Thymus (tissue), 11 donors: ENCODE data around the gene KLHL40. TPM values are rescaled to one million over a fixed set of nuclear protein-coding genes. Genes with fewer than 3 reads are reported as not detected.

ENCODE experiments used
- DNase-seq, 9 donors: peaks; one replicate each; pipeline ENCODE4 v3.0.0-alpha.2; 2013; ENCODE audit warnings: low spot score in 9 of 9, low read depth in 6 of 9, missing footprints in 1 of 9
- H3K27ac ChIP-seq, 2 donors: one replicate each; pipeline ENCODE4 v1.5.1; 2013; ENCODE audit warnings: control low read depth in 1 of 2, low read depth in 1 of 2, low read length in 1 of 2, mild to moderate bottlenecking in 1 of 2, moderate library complexity in 1 of 2
- H3K27me3 ChIP-seq, 2 donors: one replicate each; pipeline ENCODE4 v1.5.1; 2013; ENCODE audit warnings: low read length in 1 of 2; ENCODE audit not compliant: control insufficient read depth in 2 of 2, insufficient read depth in 1 of 2
- H3K36me3 ChIP-seq, 2 donors: one replicate each; pipeline ENCODE4 v1.5.1; 2013; ENCODE audit warnings: low read length in 1 of 2, mild to moderate bottlenecking in 1 of 2, moderate library complexity in 1 of 2; ENCODE audit not compliant: control insufficient read depth in 2 of 2, insufficient read depth in 2 of 2
- H3K4me1 ChIP-seq, 2 donors: one replicate each; pipeline ENCODE4 v1.5.1; 2013; ENCODE audit warnings: low read length in 2 of 2; ENCODE audit not compliant: control insufficient read depth in 2 of 2, insufficient read depth in 2 of 2
- H3K4me3 ChIP-seq, 2 donors: one replicate each; pipeline ENCODE4 v1.5.1; 2013; ENCODE audit warnings: low read length in 2 of 2, control low read depth in 1 of 2, mild to moderate bottlenecking in 1 of 2
- H3K9me3 ChIP-seq, 2 donors: one replicate each; pipeline ENCODE4 v1.5.1; 2013; ENCODE audit warnings: low read length in 1 of 2, mild to moderate bottlenecking in 1 of 2; ENCODE audit not compliant: control insufficient read depth in 2 of 2, insufficient read depth in 1 of 2
- WGBS: extraction: QIAGEN DNeasy Blood & Tissue Kit; methylation state at CpG from one replicate; pipeline ENCODE4 v1.1.7; 2013; 5-methylcytosine and 5-hydroxymethylcytosine counted together
- polyA plus RNA-seq: library from polyadenylated mRNA; stranded (reverse); fragments of 200-250 nt; gene quantifications from one replicate; pipeline ENCODE4 v1.2.3, GENCODE V29; 2013
- total RNA-seq: library from RNA; stranded (reverse); fragments of 120-200 nt; gene quantifications from one replicate; pipeline ENCODE4 v1.2.4, GENCODE V29; 2013
- donor health status: healthy.

KLHL40 gene
- total and polyA plus RNA-seq, 2 donors: 0.14 to 0.16 TPM

DNA sequence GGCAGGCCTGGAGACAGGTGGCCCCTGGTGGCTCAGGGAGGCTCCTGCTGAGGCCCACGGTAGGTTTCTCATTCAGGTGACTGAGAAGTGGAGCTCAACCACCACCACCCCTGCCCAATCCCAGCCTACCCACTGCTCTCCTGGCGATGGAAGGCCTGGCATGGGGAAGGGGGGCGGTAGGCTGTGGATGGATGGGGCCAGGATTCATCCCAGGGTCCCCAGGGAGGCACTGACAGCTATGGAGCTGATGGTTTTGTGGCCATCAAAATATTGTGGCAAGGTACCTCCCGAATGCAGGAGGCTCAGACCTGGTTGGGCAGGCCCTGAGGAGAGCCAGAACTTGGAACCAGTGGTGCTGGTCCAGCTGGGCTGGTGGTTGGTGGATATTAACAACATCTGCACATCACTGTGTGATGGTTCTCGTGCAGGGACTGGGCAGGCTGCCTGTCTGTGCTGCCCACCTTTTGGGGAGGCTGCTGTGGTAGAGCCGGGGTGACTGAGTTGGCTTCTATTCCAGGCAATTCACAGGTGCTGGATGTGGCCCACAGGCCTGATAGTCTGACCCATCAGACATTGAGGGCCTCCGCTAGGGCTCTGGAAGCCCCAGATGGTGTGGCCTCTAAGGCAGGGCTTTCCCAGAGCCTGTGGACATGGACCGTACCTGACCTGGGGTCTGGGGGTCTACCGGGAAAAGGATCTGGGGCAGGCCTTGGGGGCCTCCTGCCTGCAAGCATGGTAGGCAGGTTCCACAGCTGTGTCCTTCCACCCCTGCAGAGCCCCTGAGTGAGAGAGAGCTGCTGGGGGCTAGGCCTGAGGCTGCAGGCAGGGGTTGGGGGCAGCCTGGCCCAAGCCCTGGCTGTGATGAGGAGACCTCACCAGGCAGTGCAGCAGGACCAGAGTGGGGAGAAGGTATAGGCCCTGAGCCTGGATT is 28.4 kb upstream of the KLHL40 start:
- DNase-seq: no peak
- Histone ChIP-seq H3K36me3 (no peaks in the 10 kb centered on the region), H3K4me1 (peaks cover 3 to 17% of the 10 kb centered on the region in 2 donors), H3K9me3 (no peaks in the 10 kb centered on the region), H3K27ac (no peak overlapping the region), H3K27me3 (peaks cover 6 to 33% of the 10 kb centered on the region in 2 donors), H3K4me3 (no peak overlapping the region)
- 97% methylated on average over 9 of the region's 9 CpGs for WGBS

- DNase-seq: no peak
- Histone ChIP-seq H3K9me3 (no peaks in the 10 kb centered on the region), H3K36me3 (no peaks in the 10 kb centered on the region), H3K4me1 (peaks cover 3 to 11% of the 10 kb centered on the region in 2 donors), H3K4me3 (no peak overlapping the region), H3K27me3 (peaks cover 6 to 33% of the 10 kb centered on the region in 2 donors), H3K27ac (no peak overlapping the region)
- WGBS: 95% methylated on average over 4 of the region's 4 CpGs
Observed at GRCh38 chr3:42657675-42658074, 27.7 kb upstream of the KLHL40 start.

- WGBS: 97% methylated on average over 34 of the region's 34 CpGs
- H3K27ac ChIP-seq: no peak overlapping the region
- H3K36me3 ChIP-seq: no peaks in the 10 kb centered on the region
- H3K27me3 ChIP-seq: peaks cover 6 to 27% of the 10 kb centered on the region in 2 donors
- DNase-seq: no peak
- H3K4me1 ChIP-seq: peaks cover 3 to 5% of the 10 kb centered on the region in 2 donors
- H3K9me3 ChIP-seq: no peaks in the 10 kb centered on the region
- H3K4me3 ChIP-seq: no peak overlapping the region
Observed at GRCh38 chr3:42658091-42658770, 27.1 kb upstream of the KLHL40 start.

DNA sequence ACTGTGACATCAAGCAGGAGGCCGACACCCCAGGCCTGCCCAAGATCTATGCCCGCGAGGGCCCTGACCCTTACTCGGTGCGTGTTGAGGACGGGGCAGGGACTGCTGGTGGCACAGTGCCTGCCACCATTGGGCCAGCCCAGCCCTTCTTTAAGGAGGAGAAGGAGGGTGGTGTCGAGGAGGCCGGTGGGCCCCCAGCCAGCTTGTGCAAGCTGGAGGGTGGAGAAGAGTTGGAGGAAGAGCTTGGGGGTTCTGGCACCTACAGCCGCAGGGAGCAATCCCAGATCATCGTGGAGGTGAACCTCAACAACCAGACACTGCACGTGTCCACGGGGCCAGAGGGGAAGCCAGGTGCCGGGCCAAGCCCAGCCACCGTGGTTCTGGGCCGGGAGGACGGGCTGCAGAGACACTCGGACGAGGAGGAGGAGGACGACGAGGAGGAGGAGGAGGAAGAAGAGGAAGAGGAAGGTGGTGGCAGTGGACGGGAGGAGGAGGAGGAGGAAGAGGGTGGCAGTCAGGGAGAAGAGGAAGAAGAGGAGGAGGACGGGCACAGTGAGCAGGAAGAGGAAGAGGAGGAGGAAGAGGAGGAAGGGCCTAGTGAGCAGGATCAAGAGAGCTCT is 26.5 kb upstream of the KLHL40 start:
- Histone ChIP-seq H3K4me3 (no peak overlapping the region), H3K27me3 (peaks cover 6 to 21% of the 10 kb centered on the region in 2 donors), H3K4me1 (peaks cover 1 to 3% of the 10 kb centered on the region in 2 donors), H3K9me3 (no peaks in the 10 kb centered on the region), H3K27ac (no peak overlapping the region), H3K36me3 (no peaks in the 10 kb centered on the region)
- WGBS: 91% methylated on average over 22 of the region's 22 CpGs
- DNase-seq: no peak

DNA sequence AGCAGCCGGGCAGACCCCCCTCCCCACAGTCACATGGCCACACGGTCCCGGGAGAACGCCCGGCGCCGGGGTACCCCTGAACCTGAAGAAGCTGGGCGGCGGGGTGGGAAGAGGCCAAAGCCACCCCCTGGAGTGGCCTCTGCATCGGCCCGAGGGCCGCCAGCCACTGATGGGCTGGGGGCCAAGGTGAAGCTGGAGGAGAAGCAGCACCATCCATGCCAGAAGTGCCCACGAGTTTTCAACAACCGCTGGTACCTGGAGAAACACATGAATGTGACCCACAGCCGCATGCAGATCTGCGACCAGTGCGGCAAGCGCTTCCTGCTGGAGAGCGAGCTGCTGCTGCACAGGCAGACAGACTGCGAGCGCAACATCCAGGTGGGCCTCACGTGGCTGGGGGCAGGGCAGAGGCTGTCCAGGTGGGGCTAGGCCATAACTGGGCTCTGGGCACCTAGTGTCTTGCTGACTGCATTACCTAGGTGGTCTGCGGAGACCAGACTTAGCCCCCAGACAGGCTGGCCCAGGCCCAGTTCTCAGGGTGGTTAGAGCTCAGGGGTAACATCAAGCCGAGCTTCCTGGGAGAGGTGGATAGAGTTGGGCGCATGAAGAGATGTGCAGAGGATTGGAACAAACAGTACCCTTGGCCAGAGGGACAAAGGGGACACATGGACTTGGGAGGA is 25.7 kb upstream of the KLHL40 start:
- no peak overlapping the region for H3K27ac ChIP-seq
- no peak for DNase-seq
- peaks cover 0 to under 1% of the 10 kb centered on the region in 2 donors for H3K4me1 ChIP-seq
- no peaks in the 10 kb centered on the region for H3K36me3 ChIP-seq
- no peaks in the 10 kb centered on the region for H3K9me3 ChIP-seq
- H3K4me3 ChIP-seq: no peak overlapping the region
- H3K27me3 ChIP-seq: peaks cover 2 to 17% of the 10 kb centered on the region in 2 donors
- WGBS: 96% methylated on average over 25 of the region's 25 CpGs

GRCh38 chr3:42660131-42660715 is 25.1 kb upstream of the KLHL40 start:
- H3K4me1 ChIP-seq: no peaks in the 10 kb centered on the region
- H3K36me3 ChIP-seq: no peaks in the 10 kb centered on the region
- WGBS: 91% methylated on average over 6 of the region's 6 CpGs
- no peak overlapping the region for H3K4me3 ChIP-seq
- H3K9me3 ChIP-seq: no peaks in the 10 kb centered on the region
- DNase-seq: no peak
- no peak overlapping the region for H3K27ac ChIP-seq
- H3K27me3 ChIP-seq: peaks cover 0 to 11% of the 10 kb centered on the region in 2 donors

- Histone ChIP-seq H3K27me3 (peaks cover 0 to 4% of the 10 kb centered on the region in 2 donors), H3K4me3 (no peak overlapping the region), H3K27ac (no peak overlapping the region), H3K4me1 (no peaks in the 10 kb centered on the region), H3K36me3 (no peaks in the 10 kb centered on the region), H3K9me3 (no peaks in the 10 kb centered on the region)
- no peak for DNase-seq
- WGBS: 95% methylated on average over 4 of the region's 4 CpGs
Observed at GRCh38 chr3:42660898-42661297, 24.4 kb upstream of the KLHL40 start.

DNA sequence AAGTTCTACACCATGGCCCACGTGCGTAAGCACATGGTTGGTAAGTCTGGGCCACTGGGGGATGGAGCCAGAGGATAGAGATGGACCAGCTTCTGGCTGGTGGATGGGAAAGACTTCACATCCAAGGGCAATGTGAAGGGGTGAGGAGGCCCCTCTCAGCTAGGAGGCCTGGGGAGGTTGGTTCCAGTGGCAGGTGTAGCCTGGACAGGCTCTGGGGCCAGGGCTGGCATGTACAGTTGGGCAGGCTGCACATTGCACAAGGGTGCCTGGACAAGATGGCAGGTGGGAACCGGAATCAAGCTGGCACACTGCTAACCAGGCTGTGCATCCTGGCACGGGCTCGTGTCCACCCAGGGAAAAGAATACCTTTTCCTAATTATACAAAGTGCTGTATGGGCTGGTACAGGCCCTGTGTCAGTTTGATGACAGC is 23.7 kb upstream of the KLHL40 start:
- Histone ChIP-seq H3K36me3 (no peaks in the 10 kb centered on the region), H3K27ac (no peak overlapping the region), H3K27me3 (no peaks in the 10 kb centered on the region), H3K4me1 (no peaks in the 10 kb centered on the region), H3K4me3 (no peak overlapping the region), H3K9me3 (no peaks in the 10 kb centered on the region)
- WGBS: 99% methylated on average over 5 of the region's 5 CpGs
- DNase-seq: no peak
